ENCODE data around the gene CCNI2. TPM values are rescaled to one million over a fixed set of nuclear protein-coding genes. Genes with fewer than 3 reads are reported as not detected.

Gene CCNI2
- total RNA-seq, 1 experiment from 2014 or later: 1.4 TPM

- ChIA-PET CTCF (interaction anchor here (1.2 kb wide), 1 partner anchor 482 kb away, joined by 4 read pairs; no protein-coding TSS in a partner anchor), POLR2A (interaction anchor here (0.8 kb wide), 1 partner anchor 11 kb away, joined by 3 read pairs; the partner anchor contains the start of gene SEPTIN8)
Observed at GRCh38 chr5:132766020-132766805, 19.0 kb downstream of the CCNI2 start.

More at GRCh38 chr5:132766020-132766805, 19.0 kb downstream of the CCNI2 start:
- DNase-seq (ENCODE audit: low read depth, low spot score) (no peak), ATAC-seq (no peak)
- no TSS peak for BruUV-seq (replicated peaks)
- no peak overlapping the region for H3K9ac ChIP-seq (ENCODE audit: low read length)
- intact Hi-C loops (cut with micrococcal nuclease): no loop called here
- H3K27me3 ChIP-seq (ENCODE audit: insufficient read depth, low read length): no peaks in the 10 kb centered on the region
- H3K4me2 ChIP-seq (ENCODE audit: low read length): no peak overlapping the region
- no peak overlapping the region for H3K27ac ChIP-seq (ENCODE audit: low read depth, low read length)
- RAD21 ChIA-PET (ENCODE audit: low non-redundant PET in 1 of 2, low total read pairs in 2 of 2, uncharacterized antibody in 2 of 2, unreplicated experiment in 2 of 2): no interaction called here
- H3K9me2 ChIP-seq (ENCODE audit: insufficient read depth): no peaks in the 10 kb centered on the region
- H3K36me3 ChIP-seq (ENCODE audit: control insufficient read depth in 1 of 2, insufficient read depth in 2 of 2, low read length in 2 of 2): peaks cover 4 to 5% of the 10 kb centered on the region in 2 experiments; a peak in 1 of 4 replicates
- H3K4me3 ChIP-seq (replicated peaks in 1 of 2; ENCODE audit: low read depth in 1 of 2, low read length in 2 of 2): no peak overlapping the region
- peaks cover 7% of the 10 kb centered on the region; the same call in 1 of the 2 replicates for H3K79me2 ChIP-seq (ENCODE audit: insufficient read depth, low read length)
- no peak overlapping the region for H2AFZ ChIP-seq (ENCODE audit: low read depth, low read length, poor library complexity, severe bottlenecking)
- H3K4me1 ChIP-seq (ENCODE audit: control insufficient read depth in 1 of 2, insufficient read depth in 2 of 2, low read length in 2 of 2): 0 out of 4 replicates have a peak, but pooled peaks cover 0 to under 1% of the 10 kb centered on the region in 2 experiments
- TF ChIP-seq EGR1 (IDR thresholded peaks at IDR 0.05; ENCODE audit: low read depth) (no peak), CTCF (IDR thresholded peaks at IDR 0.05 in 2 of 3, conservative IDR thresholded peaks at IDR 0.05 in 1 of 3; ENCODE audit: borderline replicate concordance in 1 of 3, insufficient read depth in 1 of 3, low read depth in 2 of 3, low read length in 2 of 3) (no peak)
- no peaks in the 10 kb centered on the region for H4K20me1 ChIP-seq (ENCODE audit: insufficient read depth)
- no peaks in the 10 kb centered on the region for H3K9me3 ChIP-seq (ENCODE audit: control insufficient read depth in 1 of 2, insufficient read depth in 1 of 2, low read depth in 1 of 2, low read length in 2 of 2)
